ENCODE data around the gene NAPB.
A peak's percentile ranks its signal among the peaks of the same experiment; 100 is the strongest.
"Not testable (repeated sequence)": the region's sequence is repeated elsewhere in the genome, so short reads cannot be mapped to it uniquely, and the experiment has no call there.

NAPB gene

DNA sequence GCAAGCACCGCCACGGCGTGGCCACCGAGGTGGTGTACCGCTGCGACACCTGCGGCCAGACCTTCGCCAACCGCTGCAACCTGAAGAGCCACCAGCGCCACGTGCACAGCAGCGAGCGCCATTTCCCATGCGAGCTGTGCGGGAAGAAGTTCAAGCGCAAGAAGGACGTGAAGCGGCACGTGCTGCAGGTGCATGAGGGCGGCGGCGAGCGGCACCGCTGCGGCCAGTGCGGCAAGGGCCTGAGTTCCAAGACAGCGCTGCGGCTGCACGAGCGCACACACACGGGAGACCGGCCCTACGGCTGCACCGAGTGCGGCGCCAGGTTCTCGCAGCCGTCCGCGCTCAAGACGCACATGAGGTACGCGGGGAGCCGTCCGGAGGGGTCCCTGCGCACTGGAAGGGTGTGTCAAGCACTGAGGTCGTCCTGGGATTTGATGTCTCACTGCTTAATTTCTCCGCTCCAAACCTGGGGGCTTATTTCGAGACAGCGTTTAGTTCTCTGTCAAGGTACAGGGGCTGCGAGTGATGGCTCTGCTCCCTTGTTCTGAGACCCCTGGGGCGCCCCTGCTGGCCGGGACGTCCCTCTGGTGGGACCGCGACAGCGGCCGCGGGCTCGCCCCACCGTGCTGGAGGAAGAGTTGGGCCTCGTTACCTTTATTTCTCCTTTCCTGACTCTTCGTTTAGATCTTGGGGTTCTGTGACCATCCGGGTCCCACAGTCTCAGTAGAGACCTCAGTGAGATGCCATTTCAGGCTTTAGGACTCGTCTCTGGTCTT, 55.7 kb downstream of the NAPB start:
- DNase-seq: no peak

DNA sequence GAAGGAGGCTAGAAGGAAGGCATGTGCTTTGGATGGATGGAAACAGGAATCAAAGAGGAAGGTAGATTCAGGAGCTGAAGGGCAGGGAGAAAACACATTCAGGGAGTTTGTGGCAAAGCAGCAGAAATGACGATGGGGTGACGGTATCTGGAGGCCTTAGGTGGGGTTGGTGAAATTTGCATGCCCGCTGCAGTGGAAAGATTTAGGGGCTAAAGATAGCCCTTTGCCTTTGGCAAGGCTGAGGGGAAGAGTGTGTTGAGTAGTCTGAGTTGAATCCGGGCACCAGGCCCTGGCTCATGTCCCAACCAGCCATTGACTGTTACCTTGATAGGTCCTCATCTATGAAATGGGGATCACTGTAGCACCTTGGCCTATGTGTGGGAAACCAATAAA, 58.0 kb downstream of the NAPB start:
- DNase-seq: no peak

DNA sequence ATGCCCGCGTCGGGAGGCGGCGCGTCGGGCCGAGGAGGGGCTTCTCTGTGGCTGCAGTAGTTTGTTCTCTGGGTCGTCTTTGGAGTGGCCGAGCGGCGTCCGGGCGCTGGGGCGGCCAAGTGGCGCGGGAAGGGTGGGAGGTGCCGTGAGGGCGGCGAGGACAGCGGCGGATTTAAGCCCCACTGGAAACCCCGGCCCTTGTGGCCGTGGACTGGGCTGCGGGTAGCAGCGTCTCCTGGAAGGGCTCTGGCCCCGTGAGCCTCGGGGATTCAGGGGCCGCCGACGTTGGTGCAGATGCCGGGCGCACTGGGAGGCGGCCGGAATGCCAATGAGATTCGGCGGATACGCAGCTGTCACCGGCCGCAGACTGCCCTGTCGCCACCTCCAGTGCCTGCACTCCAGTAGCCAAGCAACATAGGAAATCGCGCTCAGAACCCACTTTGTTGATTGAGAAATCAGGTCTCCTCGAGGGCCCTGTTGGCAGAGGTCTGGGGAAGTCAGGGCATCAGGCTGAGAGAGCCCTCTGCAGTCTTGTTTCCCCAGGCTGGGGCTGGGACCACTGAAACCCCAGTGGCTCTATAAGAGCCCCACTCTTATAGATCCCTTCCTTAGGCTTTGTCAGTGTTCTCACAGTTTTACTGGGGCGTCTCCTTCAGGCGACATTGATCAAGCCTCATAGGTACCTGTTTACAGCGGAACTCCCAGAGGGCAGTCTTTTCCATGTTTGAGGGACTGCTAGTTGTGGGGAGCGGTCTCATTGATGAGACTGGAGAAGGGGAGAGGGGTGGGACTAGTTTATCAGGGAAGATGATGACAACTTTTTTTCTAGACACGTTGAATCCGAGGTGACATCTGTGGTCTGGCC, 58.7 kb downstream of the NAPB start:
- DNase-seq: peak; percentile 39

DNA sequence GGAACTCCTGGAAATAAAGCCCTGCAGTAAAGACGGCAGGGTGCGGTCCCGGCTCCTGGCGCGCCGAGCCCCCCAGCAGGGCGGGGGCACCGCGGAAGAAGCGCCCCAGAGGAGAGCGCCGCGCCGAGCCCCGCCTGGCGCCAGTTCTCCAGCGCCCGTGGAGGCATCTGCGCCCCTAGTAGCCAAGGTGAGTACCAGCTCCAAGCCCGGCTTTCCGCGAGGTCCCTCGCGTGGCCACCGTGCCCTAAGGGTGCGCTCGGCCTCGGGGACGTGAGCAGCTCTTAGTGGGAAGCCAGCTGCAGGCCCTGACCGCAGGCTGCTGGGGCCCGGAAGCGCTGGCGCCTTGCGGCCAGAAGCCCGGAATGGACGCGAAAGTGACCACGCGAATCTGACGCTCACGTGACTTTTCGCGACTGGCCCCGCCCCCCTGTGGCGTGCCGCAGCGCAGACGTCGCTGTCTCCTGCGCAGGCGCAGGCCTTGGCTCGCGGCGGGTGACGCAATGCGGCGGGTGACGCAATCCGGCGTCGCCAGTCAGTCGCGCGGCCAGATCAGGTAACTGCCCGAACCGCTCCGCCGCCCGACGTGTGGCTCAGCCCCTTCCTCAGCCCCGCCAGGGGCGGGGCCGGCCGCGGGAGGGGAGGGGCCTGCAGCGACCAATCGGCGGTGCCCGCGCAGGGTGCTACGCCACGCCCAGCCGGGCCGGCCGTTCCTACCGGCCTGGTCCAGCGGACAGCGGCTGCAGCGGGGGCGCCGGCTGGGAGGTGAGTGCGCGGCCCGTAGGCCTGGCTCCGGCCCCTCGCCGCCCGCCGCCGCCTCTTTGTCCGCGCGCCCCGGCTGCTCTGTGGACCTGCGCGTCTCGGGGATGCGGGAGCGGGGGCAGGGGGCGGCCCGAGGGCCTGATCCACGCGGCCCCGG, 59.6 kb downstream of the NAPB start, which contains the start of gene GZF1:
Gene GZF1, plus strand, starts transcription at position 707 of the 916 bp plus-strand sequence. CDS start 2,202 bp downstream, outside the sequence.
- peak; percentile 98 for DNase-seq

DNA sequence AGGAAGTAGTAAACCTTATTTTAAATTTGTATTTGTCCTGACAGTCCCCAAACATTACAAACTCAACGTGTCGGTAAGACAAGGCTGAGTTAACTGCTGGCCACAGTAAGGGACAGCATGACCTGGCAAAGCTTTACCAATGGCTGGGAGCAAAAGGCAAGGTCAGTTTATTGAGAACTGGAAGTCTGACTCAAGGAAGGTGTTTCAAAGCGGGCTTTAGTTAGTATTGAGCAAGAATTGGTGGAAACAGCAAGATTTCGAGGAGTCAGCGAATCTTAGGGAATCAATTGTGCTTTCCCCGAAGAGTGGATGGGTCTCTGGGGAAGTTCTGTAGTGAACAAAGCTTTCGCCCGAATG, 60.2 kb downstream of the NAPB start:
- DNase-seq: no peak

DNA sequence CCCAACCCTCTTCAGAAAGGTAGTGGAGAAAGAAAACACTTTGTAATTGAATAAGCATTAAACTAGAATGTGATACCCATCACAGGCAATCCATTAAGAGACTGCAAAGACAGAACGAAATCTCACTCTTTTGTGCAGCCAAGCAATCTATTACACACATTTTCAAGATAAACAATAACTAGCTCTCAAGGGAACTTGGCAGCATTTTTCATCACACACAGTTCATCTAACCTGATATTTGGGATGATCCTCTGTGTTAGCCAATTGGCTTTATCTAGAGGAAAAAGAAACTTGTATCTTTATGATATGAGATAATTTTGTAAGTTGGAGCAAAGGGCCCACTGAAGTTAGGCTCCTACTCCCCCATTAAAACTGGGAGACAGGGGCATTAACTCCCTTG, 60.8 kb downstream of the NAPB start:
- no peak for DNase-seq

DNA sequence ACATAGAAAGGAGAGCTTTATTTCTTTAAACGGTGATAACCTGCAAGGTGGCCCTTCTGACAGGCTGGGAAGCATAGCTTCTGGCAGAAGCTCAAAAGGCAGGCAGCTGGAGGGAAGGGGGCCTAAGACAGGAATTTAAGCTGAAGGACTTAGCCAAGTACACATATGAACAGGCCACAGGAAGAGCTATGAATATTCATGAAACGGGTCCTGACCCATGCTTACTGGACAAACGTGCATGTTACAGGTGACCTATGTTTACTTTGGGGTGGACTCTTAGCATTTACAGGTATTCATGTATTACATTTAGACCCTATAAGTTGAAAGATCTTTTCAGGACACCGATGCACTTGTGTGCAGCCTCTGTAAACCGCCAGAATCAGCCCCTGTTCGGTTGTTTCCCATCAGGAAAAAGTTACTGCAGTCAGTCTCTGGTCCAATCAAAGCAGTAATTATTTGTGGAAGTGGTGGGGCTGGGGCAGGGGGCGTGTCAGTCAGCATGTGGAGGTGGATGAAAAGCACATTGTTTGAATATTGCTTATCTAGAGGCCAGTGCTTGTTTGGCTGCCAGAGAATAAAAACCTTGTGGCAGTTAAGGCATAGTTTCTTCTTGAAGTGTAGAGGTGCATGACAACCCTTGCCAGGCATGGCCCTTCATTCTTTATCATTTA, 62.2 kb downstream of the NAPB start:
- no peak for DNase-seq

DNA sequence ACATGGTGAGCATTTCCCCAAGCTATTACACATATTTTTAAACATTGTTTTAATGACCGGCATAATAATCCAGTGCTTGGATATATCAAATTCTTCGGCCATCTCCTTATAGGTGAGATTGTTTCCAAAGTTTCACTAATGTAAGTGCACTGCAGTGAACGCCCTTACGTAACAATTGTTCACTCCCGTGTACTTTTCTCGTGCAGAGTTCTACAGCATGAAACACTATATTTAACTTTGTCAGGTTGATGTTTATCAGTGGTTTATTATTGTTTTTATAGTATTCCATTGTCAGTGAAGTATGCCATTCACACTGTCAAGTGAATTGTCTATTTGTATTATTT, 62.8 kb downstream of the NAPB start:
- DNase-seq: no peak

DNA sequence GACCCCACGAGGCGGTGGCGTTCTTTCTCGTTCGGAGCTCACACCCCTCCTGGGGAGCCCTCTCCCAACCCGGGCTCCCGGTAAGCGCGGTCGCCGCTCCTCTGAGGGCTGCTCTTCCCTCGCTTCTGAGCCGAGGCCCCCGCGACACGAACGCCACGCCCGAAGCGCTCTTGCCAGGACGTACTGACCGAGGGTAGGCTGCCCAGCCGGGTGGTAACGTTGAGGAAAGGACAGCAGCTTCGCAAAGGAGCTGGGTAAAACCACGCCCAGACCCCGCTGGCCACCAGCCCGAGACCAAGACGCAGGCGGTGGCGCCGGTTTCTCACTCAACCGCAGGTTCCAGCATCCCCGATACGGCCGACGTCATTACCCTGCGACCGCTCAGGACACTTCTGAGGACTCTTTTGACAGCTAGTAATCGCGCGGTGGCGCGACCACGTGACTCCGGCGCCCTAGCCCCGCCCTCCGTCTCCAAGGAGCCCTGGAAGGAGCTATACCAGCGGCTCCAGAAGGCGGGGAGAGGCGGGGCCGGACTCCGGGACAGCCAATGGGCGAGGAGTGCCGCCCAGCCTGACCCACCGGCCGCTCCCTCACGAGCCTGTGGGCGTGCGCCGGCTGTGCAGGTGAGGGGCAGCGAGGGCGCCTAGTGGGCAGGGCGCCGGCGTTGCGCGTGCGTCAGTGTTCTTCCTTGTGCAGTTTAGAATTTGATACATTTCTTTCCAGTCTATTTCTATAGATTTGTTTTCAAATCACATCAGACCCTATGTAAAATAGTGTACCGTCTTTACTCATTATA, 63.3 kb downstream of the NAPB start:
- peak; percentile 98 for DNase-seq

DNA sequence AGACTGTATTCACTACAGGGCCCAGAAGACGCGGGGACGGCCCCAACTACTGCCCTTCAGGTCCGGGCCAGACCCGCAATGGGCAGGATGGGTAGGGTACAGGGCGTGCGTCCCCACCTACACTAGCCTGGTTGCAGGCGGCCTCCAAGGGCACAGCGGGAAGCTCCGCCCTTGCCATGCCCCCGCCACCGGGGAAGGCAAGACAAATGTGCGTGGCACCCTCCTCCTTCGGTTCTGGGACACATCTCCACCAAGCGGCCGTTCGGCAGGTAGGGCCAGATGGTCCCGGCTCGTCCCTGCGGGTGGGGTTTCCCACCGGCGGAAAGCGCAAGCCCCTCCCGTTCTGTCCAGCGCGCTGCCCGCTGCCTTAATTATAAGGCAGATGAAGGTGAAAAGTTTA, 65.1 kb downstream of the NAPB start:
- no peak for DNase-seq

DNA sequence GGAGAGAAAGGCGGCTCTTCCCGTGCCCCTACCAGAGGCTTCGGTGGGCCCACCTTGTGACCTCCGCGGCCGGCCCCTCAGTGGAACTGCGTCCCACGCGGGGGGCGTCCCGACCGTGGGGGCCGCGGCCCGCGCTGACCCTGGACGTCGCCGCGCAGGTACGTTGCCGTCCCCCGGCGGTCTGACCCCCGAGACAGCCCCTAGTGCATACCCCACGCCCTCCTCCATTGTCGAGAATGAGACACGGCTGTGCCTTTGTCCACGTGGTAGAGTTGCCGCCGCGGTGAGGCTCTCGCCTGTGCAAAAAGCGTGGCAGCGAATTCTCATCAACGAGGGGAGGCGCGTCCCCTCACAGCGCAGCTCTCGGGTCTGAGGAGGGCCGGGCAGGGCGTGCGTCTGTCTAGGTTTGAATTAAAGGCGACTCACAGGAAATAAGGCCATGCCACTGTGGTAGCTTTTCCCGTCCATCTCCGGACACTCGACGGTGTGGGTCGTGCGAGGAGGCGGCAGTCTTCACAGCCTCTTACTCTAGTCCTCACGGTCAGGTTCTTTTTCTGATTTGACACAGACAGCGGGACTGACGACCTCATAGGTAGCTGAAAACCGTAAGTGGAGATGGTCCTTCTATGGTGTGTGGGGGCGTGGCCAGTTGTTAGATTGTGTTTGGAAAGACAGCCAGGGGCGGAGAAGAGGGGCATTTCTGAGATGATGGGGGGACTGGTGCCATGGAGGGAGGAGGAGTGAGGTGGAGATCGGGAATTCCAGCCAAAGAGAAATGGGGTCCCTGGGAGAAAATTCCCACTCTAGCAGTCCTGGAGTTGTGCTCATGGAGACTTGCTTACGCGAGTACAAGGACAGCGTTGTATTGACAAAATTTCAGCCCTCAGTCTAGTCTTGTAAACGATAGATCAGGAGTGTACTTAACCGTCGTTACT, 70.1 kb downstream of the NAPB start:
- DNase-seq: no peak

DNA sequence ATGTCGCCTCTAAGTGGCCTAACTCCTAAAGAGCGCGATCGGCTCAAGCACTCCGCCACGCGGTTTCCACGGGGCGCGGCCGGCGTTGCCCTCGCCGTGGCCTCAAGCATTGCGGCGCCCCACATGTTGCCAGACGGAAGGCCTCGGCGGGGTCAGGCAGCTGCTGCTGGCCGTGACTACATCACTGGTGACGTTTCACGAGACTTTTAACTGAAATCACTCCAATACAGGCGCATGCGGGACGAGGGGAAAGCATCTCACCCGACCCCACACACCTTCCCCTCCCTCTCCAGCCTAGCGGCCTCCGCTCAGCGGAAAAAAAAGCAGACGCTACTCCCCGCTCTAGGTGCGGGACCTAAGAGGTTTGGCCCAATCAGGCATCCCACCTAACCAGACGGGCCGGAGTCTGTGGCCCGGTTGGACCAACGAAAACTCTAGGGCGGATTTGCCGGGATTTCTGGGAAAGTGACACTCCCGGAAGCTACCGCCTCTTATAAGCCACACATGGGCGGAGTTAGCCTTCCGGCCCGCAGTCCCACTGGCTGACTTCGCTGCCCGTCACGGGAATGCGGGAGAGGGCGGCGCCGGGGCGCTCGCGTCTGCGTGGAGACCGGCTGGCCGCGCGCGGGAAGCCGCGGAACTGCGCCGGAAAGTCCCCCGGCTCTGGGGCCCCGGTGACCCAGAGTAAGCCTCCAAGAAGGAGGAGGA, 70.9 kb downstream of the NAPB start, which contains the start of gene NXT1:
Gene NXT1, plus strand, starts transcription at position 596 of the 708 bp plus-strand sequence. CDS start 3,251 bp downstream, outside the sequence.
- peak; percentile 97 for DNase-seq

DNA sequence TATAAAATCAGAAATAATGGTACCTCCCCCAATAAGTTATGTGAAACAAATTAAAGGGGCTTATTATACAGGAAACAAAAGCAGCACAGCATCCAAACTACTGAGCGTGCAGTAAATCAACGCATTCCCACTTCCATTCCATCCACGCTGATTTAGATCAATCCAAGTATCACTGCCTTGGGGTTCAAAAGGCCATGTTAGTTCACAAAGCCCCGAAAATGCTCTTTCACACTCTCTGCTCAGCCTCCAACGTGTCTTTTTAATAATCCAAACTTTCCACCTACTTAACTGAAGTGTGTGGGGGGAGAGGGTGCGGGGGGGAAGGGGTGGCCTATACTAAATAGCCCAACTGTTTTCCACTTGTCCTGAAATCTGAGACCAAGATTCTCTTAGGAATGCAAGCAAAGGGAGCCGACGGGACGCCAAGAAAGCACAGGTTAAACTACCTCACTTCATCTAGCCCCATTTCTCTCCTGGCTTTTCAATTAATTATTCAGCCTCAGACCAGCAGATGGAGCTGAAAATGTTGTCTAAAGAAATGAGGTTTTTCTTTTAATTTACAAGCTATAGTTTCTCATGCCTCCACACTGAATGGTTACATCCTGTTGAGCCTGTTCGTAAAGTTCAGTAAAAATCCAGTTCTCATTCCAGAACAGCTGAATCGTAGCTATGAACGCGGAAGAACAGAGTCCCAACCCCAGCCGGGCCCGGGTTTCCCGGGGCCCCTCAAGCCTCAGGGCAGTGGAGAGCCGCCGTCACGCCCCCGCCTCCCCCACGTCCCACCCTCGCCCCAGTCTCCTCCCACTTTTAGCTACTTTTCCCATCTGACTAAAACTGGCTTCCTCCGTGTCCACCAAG, 71.7 kb downstream of the NAPB start:
- peak; percentile 93 for DNase-seq

DNA sequence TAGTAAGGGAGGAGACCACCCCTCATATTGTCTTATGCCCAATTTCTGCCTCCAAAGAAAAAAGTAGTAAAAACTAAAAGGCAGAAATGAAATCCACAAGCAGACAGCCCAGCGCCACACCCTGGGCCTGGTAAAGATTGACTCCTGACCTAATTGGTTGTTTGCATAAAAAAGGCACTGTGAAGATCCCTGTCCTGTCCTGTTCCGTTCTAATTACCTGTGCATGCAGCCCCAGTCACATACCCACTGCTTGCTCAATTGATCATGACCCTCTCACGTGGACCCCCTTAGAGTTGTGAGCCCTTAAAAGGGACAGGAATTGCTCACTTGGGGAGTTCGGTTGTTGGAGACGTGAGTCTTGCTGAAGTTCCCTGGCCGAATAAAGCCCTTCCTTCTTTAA, 72.8 kb downstream of the NAPB start:
- DNase-seq: not testable (repeated sequence)

DNA sequence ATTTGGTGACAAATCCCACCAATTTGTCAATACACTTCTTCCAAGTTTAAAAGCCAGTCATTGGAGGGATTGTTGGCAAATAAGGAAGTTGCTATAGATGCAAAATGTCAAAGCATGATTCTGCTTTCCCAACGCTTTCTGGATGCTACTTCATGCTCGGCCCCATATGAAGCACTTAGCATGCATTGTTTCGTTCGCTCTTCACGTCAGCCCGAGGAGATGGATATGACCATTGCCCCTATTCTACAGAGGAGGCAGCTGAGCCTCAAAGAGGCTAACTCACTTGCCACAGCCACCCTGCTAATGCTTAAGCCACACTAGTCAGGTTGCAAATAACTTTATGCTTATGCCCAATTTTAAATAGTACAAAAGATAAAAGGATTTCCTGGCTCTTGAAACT, 73.5 kb downstream of the NAPB start:
- no peak for DNase-seq

DNA sequence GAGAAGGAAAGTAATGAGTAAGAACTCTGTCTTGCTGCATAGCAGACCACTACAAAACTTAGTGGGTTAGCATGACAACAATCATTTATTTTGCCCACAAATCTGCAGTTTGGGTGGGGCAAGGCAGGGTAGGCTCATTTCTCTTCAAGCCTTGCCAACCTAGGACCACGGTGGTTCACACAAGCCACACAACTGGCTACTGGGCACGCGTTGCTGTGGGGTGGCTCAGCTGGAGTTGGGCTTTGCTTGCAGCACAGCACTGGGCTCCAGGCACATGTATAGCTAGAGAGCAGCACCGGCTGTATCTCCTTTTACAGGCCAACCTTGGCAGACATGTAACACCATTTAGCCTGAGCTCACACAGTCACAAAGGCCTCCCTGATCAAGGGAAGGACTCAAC, 75.3 kb downstream of the NAPB start:
- no peak for DNase-seq

DNA sequence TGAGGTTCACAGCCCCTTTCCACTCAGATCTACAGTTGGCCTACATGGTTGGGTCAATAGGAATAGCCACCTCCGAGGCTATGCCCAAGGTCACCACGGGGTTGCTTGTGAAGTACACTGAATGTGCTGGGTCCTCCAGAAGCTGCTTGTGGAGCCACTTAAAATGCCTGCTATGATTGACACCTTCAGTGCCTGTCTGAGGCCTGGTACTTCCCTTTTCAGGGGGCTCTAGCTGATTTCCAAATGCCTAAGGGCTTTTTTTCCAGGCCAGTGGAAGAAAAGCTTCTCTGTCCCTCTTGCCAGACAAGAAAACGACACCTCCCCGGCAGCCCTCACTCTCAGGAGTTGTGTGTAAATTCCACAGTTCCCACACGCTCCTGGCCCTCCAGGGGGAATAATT, 77.0 kb downstream of the NAPB start:
- DNase-seq: no peak

DNA sequence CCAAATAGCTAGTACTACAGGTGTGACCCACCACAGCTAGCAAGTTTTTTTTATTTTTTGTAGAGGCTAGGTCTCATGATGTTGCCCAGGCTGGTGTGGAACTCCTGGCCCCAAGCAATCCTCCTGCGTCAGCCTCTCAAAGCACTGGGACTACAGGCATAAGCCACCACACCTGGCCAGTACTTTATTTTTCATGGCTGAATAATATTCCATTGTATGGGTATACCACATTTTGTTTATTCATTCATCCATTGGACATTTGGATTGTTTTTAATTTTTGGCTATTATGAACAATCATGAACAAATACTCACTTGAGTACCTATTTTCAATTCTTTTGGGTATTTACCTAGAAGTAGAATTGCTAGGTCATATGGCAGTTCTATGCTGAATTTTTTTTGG, 77.7 kb downstream of the NAPB start:
- no peak for DNase-seq

DNA sequence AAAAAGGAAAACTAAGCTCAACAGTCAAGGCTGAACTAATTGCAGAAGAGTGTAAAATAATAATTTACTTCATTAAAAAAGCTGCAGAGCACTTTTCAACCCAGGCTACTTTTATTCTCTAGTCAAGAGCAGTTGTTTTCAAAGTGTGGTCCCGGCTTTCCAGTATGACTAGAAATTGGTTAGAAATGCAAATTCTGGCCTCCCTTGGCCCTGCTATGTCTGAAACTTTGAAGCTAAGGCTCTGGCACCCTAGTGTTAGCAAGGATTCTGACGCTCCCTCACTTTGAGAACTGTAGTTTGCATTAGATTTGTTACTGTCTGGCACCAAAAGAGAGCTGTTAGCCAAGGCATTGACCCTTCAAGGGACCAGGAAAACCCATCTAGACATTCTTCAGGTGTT, 80.2 kb downstream of the NAPB start:
- no peak for DNase-seq
